Mesenchymal stem cell (in vitro differentiated cells and primary cell): ENCODE results near the gene ABCC1.

Experiments
- DNase-seq: peaks from one replicate; pipeline ENCODE4 v3.0.0-alpha.2; 2013
- H2AFZ ChIP-seq: one replicate; pipeline ENCODE4 v1.6.1; 2013; ENCODE audit warnings: low read depth, mild to moderate bottlenecking, control low read depth, inconsistent platforms, low read length, moderate library complexity
- H2AK5ac ChIP-seq: 2 replicates; pipeline ENCODE4 v1.6.1; 2013; ENCODE audit warnings: low read length, moderate library complexity, mild to moderate bottlenecking, inconsistent platforms; ENCODE audit not compliant: severe bottlenecking
- H2BK120ac ChIP-seq: one replicate; pipeline ENCODE4 v1.6.1; 2013; ENCODE audit warnings: low read depth, mild to moderate bottlenecking, inconsistent platforms, low read length, moderate library complexity
- H2BK12ac ChIP-seq, 2 experiments: one replicate each; pipeline ENCODE4 v1.6.1; 2013; ENCODE audit warnings: inconsistent platforms in 2 of 2, low read length in 2 of 2, mild to moderate bottlenecking in 2 of 2, moderate library complexity in 2 of 2, control low read depth in 1 of 2
- H2BK15ac ChIP-seq: one replicate; pipeline ENCODE4 v1.6.1; 2013; ENCODE audit warnings: mild to moderate bottlenecking, low read depth, inconsistent platforms; ENCODE audit not compliant: poor library complexity, severe bottlenecking
- H2BK5ac ChIP-seq: 2 replicates; pipeline ENCODE4 v1.6.1; 2013; ENCODE audit warnings: low read depth, mild to moderate bottlenecking, low read length, control low read depth, inconsistent platforms; ENCODE audit not compliant: poor library complexity, severe bottlenecking
- H3K14ac ChIP-seq, 2 experiments: one replicate each; pipeline ENCODE4 v1.6.1; 2013; ENCODE audit warnings: inconsistent platforms in 2 of 2, low read length in 2 of 2, control low read depth in 1 of 2, mild to moderate bottlenecking in 1 of 2, moderate library complexity in 1 of 2
- H3K18ac ChIP-seq, 2 experiments: one replicate each; pipeline ENCODE4 v1.6.1; 2013; ENCODE audit warnings: inconsistent platforms in 2 of 2, low read length in 2 of 2, control low read depth in 1 of 2, low read depth in 1 of 2, mild to moderate bottlenecking in 1 of 2
- H3K23ac ChIP-seq, 2 experiments: one replicate each; pipeline ENCODE4 v1.6.1; 2013; ENCODE audit warnings: inconsistent platforms in 2 of 2, low read length in 2 of 2, mild to moderate bottlenecking in 2 of 2, moderate library complexity in 2 of 2, control low read depth in 1 of 2
- H3K27ac ChIP-seq: 2 replicates; pipeline ENCODE4 v1.5.1; 2013; ENCODE audit warnings: mild to moderate bottlenecking, moderate library complexity, low read length, control low read depth, inconsistent platforms; ENCODE audit not compliant: poor library complexity, severe bottlenecking
- H3K27me3 ChIP-seq, 2 experiments: 2 replicates each; pipeline versions ENCODE4 v1.6.1 to v1.7.0; 2013; ENCODE audit warnings: low read length in 2 of 2, mild to moderate bottlenecking in 2 of 2, moderate library complexity in 2 of 2, control low read depth in 1 of 2, inconsistent platforms in 1 of 2; ENCODE audit not compliant: control insufficient read depth in 1 of 2, insufficient read depth in 1 of 2
- H3K36me3 ChIP-seq, 2 experiments: 2 replicates each; pipeline versions ENCODE4 v1.6.1 to v1.7.0; 2013; ENCODE audit warnings: low read length in 2 of 2, control low read depth in 1 of 2, inconsistent platforms in 1 of 2, low read depth in 1 of 2, mild to moderate bottlenecking in 1 of 2; ENCODE audit not compliant: insufficient read depth in 2 of 2, control insufficient read depth in 1 of 2
- H3K4ac ChIP-seq, 2 experiments: one replicate each; pipeline ENCODE4 v1.6.1; 2013; ENCODE audit warnings: inconsistent platforms in 2 of 2, low read length in 2 of 2, mild to moderate bottlenecking in 2 of 2, moderate library complexity in 2 of 2, control low read depth in 1 of 2, low read depth in 1 of 2
- H3K4me1 ChIP-seq: 2 replicates; pipeline ENCODE4 v1.6.1; 2013; ENCODE audit warnings: low read depth, low read length, control low read depth; ENCODE audit not compliant: control insufficient read depth, insufficient read depth
- H3K4me2 ChIP-seq: 2 replicates; pipeline ENCODE4 v1.6.1; 2013; ENCODE audit warnings: low read length, mild to moderate bottlenecking, inconsistent platforms; ENCODE audit not compliant: poor library complexity, severe bottlenecking
- H3K4me3 ChIP-seq, 2 experiments: 2 replicates each; pipeline versions ENCODE4 v1.5.1 to v1.7.0; 2013; ENCODE audit warnings: low read length in 2 of 2, mild to moderate bottlenecking in 2 of 2, control low read depth in 1 of 2, low read depth in 1 of 2; ENCODE audit not compliant: insufficient read depth in 1 of 2
- H3K79me1 ChIP-seq: replicated peaks from 2 replicates; pipeline ENCODE4 v1.6.1; 2013; ENCODE audit warnings: mild to moderate bottlenecking, control low read depth, low read length, inconsistent platforms; ENCODE audit not compliant: poor library complexity, severe bottlenecking
- H3K9ac ChIP-seq: 2 replicates; pipeline ENCODE4 v1.7.0; 2013; ENCODE audit warnings: mild to moderate bottlenecking, low read length, moderate library complexity
- H3K9me3 ChIP-seq: 2 replicates; pipeline ENCODE4 v1.7.0; 2013; ENCODE audit warnings: mild to moderate bottlenecking, low read length; ENCODE audit not compliant: control insufficient read depth
- H4K8ac ChIP-seq: one replicate; pipeline ENCODE4 v1.6.1; 2013; ENCODE audit warnings: inconsistent platforms, mild to moderate bottlenecking, low read length, moderate library complexity
- H4K91ac ChIP-seq: one replicate; pipeline ENCODE4 v1.6.1; 2013; ENCODE audit warnings: mild to moderate bottlenecking, low read length, inconsistent platforms
- WGBS: methylation state at CpG from one replicate; pipeline ENCODE4 v1.1.7; 2013; ENCODE audit warnings: mixed read lengths; 5-methylcytosine and 5-hydroxymethylcytosine counted together

Gene ABCC1

DNA sequence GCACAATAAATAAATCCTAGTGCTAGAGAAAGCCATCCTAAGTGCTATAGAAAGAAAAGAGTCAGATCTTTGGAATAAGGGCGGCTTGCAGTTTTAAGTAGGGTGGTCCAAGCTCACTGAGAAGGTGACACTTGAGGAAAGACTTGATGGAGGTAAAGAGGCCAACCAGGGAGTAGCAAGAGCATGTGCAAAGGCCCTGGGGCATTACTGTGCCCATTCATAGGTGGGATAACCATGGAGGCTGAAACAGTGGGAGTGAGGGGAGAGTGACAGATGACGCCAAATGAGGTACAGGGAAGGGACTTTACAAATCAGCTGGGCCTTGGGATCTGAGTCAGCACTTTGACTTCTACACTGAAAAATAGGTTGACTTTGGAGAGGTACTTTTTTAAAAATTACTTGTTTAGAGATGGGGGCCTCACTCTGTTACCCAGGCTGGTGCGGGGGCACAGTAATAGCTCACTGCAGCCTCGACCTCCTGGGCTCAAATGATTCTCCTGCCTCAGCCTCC lies 115.5 kb downstream of the ABCC1 start:
- Histone ChIP-seq H3K9me3 (no peaks in the 10 kb centered on the region), H2AFZ (no peak overlapping the region), H4K8ac (no peak overlapping the region), H4K91ac (no peak overlapping the region), H2BK120ac (no peak overlapping the region), H3K27ac (no peak overlapping the region), H3K4me3 (no peak overlapping the region), H3K14ac (no peak overlapping the region), H2BK15ac (no peak overlapping the region), H3K9ac (no peak overlapping the region), H2BK12ac (no peak overlapping the region), H3K27me3 (no peaks in the 10 kb centered on the region), H2AK5ac (no peak overlapping the region), H3K4ac (no peak overlapping the region), H3K18ac (no peak overlapping the region), H3K79me1 (peaks cover 4% of the 10 kb centered on the region), H3K36me3 (peaks cover 37 to 60% of the 10 kb centered on the region in 2 experiments), H3K4me1 (peaks cover 8% of the 10 kb centered on the region), H3K23ac (no peak overlapping the region), H3K4me2 (no peak overlapping the region), H2BK5ac (no peak overlapping the region)
- no peak for DNase-seq
- WGBS = 97% methylated on average over 3 of the region's 4 CpGs

DNA sequence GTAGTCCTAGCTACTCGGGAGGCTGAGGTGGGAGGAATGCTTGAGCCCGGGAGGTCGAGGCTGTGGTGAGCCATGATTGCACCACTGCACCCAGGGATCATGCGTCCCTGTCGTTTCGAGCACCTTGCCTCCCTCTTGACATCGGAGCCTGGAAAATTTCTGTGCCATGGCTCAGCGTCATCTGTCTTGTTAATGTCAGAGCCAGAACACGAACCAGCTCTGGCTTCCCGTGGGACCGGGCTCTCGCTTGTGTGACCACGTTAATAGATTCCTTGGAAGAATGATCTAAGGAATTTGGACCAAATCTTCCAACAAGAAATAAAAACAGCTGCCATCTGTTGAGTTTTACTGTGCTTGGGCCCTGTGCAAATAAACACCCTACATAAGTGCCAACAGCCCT lies 117.7 kb downstream of the ABCC1 start:
- Histone ChIP-seq H3K36me3 (peaks cover 26 to 56% of the 10 kb centered on the region in 2 experiments), H2BK15ac (no peak overlapping the region), H3K27me3 (no peaks in the 10 kb centered on the region), H3K4me2 (no peak overlapping the region), H2BK5ac (no peak overlapping the region), H3K23ac (no peak overlapping the region), H4K8ac (no peak overlapping the region), H3K79me1 (peaks cover 4% of the 10 kb centered on the region), H4K91ac (peak overlapping the region; percentile 54), H3K27ac (no peak overlapping the region), H3K9me3 (no peaks in the 10 kb centered on the region), H3K4me3 (no peak overlapping the region), H2AK5ac (no peak overlapping the region), H2AFZ (no peak overlapping the region), H3K4ac (no peak overlapping the region), H3K18ac (no peak overlapping the region), H2BK120ac (no peak overlapping the region), H3K14ac (no peak overlapping the region), H2BK12ac (no peak overlapping the region), H3K4me1 (peaks cover 12% of the 10 kb centered on the region), H3K9ac (no peak overlapping the region)
- peak; percentile 58 for DNase-seq
- WGBS = 77% methylated on average over 13 of the region's 13 CpGs

DNA sequence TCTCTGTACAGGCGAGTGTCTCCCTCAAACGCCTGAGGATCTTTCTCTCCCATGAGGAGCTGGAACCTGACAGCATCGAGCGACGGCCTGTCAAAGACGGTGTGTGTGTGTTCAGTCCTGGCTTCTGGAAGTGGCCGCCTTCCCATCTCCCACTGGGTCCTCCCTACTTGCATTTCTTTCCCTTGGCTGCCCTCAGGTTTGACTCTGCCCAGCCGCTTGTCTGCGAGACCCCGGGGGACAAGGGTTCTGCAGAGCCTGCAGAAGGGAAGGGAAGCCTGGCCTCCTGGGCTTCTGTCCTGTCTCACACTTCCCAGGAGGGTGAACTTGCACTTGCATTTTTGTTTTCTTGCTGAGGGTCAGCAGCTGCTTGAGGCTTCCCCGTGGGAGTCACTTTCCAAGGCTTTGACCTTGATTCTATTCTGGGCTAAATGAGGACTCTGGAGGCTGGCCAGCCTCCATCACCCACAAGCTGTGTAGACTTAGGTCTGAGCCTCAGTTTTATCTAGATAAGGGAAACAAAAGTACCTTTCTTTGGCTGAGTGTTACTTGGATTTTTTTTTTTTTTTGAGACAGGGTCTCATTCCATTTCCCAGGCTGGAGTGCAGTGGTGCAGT lies 122.3 kb downstream of the ABCC1 start:
- no peak overlapping the region for H2AFZ ChIP-seq
- H2AK5ac ChIP-seq = peak overlapping the region; percentile 22
- no peak overlapping the region for H2BK15ac ChIP-seq
- H3K23ac ChIP-seq = no peak overlapping the region
- peak overlapping the region; percentile 24 for H3K27ac ChIP-seq
- no peak overlapping the region for H3K4me3 ChIP-seq
- peak; percentile 65 for DNase-seq
- H3K4me2 ChIP-seq = no peak overlapping the region
- no peak overlapping the region for H2BK12ac ChIP-seq
- 76% methylated on average over 11 of the region's 11 CpGs for WGBS
- H4K8ac ChIP-seq = no peak overlapping the region
- H4K91ac ChIP-seq = no peak overlapping the region
- peaks cover 4% of the 10 kb centered on the region for H3K79me1 ChIP-seq
- no peak overlapping the region for H3K4ac ChIP-seq
- H3K36me3 ChIP-seq = peaks cover 22 to 64% of the 10 kb centered on the region in 2 experiments
- no peaks in the 10 kb centered on the region for H3K27me3 ChIP-seq
- H3K18ac ChIP-seq = peak overlapping the region in 1 of 2 experiments; percentile 24
- H3K14ac ChIP-seq = no peak overlapping the region
- peaks cover 39% of the 10 kb centered on the region for H3K4me1 ChIP-seq
- no peak overlapping the region for H2BK5ac ChIP-seq
- no peak overlapping the region for H2BK120ac ChIP-seq
- no peaks in the 10 kb centered on the region for H3K9me3 ChIP-seq
- no peak overlapping the region for H3K9ac ChIP-seq

DNA sequence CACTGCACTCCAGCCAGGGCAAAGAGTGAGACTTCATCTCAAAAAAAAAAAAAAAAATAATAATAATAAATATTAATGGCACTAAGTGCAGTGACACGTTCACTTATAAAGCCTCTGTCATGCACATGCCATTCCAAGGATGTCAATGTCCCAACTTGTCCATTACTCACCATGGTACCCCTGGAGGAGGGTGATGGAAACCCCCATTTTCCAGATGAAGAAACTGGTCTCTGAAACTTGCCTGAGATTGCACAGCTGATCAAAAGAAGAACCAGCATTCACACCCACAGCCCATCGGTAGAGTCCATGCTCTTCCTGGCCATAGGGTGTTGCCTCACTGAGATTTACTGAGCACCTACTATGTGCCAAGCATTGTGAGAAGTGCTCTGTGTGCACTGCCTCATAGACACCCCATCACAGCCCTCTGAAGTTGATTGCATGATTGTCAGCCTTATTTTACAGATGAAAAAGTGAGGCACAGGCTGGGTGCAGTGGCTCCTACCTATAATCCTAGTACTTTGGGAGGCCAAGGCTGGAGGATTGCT lies 123.7 kb downstream of the ABCC1 start:
- H3K36me3 ChIP-seq = peaks cover 24 to 69% of the 10 kb centered on the region in 2 experiments
- H3K4me3 ChIP-seq = no peak overlapping the region
- H3K4me2 ChIP-seq = no peak overlapping the region
- H3K27ac ChIP-seq = no peak overlapping the region
- H4K91ac ChIP-seq = no peak overlapping the region
- peak; percentile 44 for DNase-seq
- 82% methylated on average over 2 of the region's 2 CpGs for WGBS
- H3K9ac ChIP-seq = no peak overlapping the region
- H3K18ac ChIP-seq = no peak overlapping the region
- peaks cover 36% of the 10 kb centered on the region for H3K4me1 ChIP-seq
- H3K14ac ChIP-seq = no peak overlapping the region
- H3K4ac ChIP-seq = no peak overlapping the region
- H3K23ac ChIP-seq = no peak overlapping the region
- no peak overlapping the region for H2AFZ ChIP-seq
- no peak overlapping the region for H2BK5ac ChIP-seq
- no peak overlapping the region for H4K8ac ChIP-seq
- no peak overlapping the region for H2BK12ac ChIP-seq
- H2BK15ac ChIP-seq = no peak overlapping the region
- H2AK5ac ChIP-seq = peak overlapping the region; percentile 92
- H3K9me3 ChIP-seq = no peaks in the 10 kb centered on the region
- H3K27me3 ChIP-seq = no peaks in the 10 kb centered on the region
- H3K79me1 ChIP-seq = peaks cover 2% of the 10 kb centered on the region
- H2BK120ac ChIP-seq = no peak overlapping the region
